ENCODE results near the gene CHAT.

GRCh38 chr10:49606981-49607535 lies 6.8 kb upstream of the CHAT start:
- TF ChIP-seq, protein P1, sequence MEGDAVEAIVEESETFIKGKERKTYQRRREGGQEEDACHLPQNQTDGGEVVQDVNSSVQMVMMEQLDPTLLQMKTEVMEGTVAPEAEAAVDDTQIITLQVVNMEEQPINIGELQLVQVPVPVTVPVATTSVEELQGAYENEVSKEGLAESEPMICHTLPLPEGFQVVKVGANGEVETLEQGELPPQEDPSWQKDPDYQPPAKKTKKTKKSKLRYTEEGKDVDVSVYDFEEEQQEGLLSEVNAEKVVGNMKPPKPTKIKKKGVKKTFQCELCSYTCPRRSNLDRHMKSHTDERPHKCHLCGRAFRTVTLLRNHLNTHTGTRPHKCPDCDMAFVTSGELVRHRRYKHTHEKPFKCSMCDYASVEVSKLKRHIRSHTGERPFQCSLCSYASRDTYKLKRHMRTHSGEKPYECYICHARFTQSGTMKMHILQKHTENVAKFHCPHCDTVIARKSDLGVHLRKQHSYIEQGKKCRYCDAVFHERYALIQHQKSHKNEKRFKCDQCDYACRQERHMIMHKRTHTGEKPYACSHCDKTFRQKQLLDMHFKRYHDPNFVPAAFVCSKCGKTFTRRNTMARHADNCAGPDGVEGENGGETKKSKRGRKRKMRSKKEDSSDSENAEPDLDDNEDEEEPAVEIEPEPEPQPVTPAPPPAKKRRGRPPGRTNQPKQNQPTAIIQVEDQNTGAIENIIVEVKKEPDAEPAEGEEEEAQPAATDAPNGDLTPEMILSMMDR (IDR thresholded peaks at IDR 0.05 in 2 of 3, conservative IDR thresholded peaks at IDR 0.05 in 1 of 3; ENCODE audit: borderline replicate concordance in 1 of 3, insufficient read depth in 1 of 3, low read depth in 2 of 3, low read length in 2 of 3), result no peak
- no peak for TF ChIP-seq EZH2phosphoT487 (IDR thresholded peaks at IDR 0.05; ENCODE audit: borderline replicate concordance)
- no peak for TF ChIP-seq EZH2 (IDR thresholded peaks at IDR 0.05)
- TF ChIP-seq MAX (IDR thresholded peaks at IDR 0.05), result no peak
- no peak for TF ChIP-seq SIN3A (IDR thresholded peaks at IDR 0.05; ENCODE audit: low read depth)
- TF ChIP-seq ELF1 (IDR thresholded peaks at IDR 0.05; ENCODE audit: borderline replicate concordance, low read depth), result no peak
- TF ChIP-seq ZBTB33 (IDR thresholded peaks at IDR 0.05; ENCODE audit: extremely low read depth, insufficient replicate concordance, low read length), result no peak
- TF ChIP-seq REST (IDR thresholded peaks at IDR 0.05; ENCODE audit: low read depth), result peak; percentile 93
- TF ChIP-seq POLR2AphosphoS5 (IDR thresholded peaks at IDR 0.05; ENCODE audit: low read depth, low read length), result no peak
- no peak for TF ChIP-seq TCF7L2 (IDR thresholded peaks at IDR 0.05; ENCODE audit: borderline replicate concordance, extremely low read depth, insufficient read depth, insufficient read length)

All from HCT116 (cell line).